Lower lobe of right lung (tissue), 2 donors: ENCODE measurements around the gene MYO5B. TPM values are rescaled to one million over a fixed set of nuclear protein-coding genes. Genes with fewer than 3 reads are reported as not detected.

Experiments used
- ATAC-seq, 2 donors: fragments of 200-7000 bp; cut with Tn5 transposase; one replicate each; pipeline ENCODE4 v1.9.1; 2020 to 2022; ENCODE audit warnings: mild to moderate bottlenecking in 2 of 2, moderate library complexity in 2 of 2
- DNase-seq: peaks from one replicate; pipeline ENCODE4 v3.0.0-alpha.2; 2020
- H3K27ac ChIP-seq: fragments of 200-600 bp; one replicate; pipeline ENCODE4 v1.8.0; 2022
- H3K27me3 ChIP-seq: fragments of 200-600 bp; one replicate; pipeline ENCODE4 v1.8.0; 2022; ENCODE audit warnings: low read depth
- H3K36me3 ChIP-seq: fragments of 200-600 bp; one replicate; pipeline ENCODE4 v1.8.0; 2022; ENCODE audit warnings: mild to moderate bottlenecking
- H3K4me1 ChIP-seq: fragments of 200-600 bp; one replicate; pipeline ENCODE4 v1.8.0; 2022
- H3K4me3 ChIP-seq: fragments of 200-600 bp; one replicate; pipeline ENCODE4 v1.8.0; 2022; ENCODE audit warnings: mild to moderate bottlenecking
- H3K9me3 ChIP-seq: fragments of 200-600 bp; one replicate; pipeline ENCODE4 v1.8.0; 2022
- intact Hi-C: fragments of 100-400 bp; cut with DNase I; formaldehyde crosslinking; loops from one replicate; pipeline ENCODE4 v1.11.0; 2022
- total RNA-seq: library from RNA; stranded (reverse); fragmentation: NEBNext Ultra II Directional; extraction: Animal tissue kit (Norgen Biotek cat#: 25700); gene quantifications from one replicate; pipeline ENCODE4 v1.2.1, GENCODE V29; 2021
- TF ChIP-seq, protein P1 (sequence below): fragments of 200-600 bp; IDR thresholded peaks from one replicate; pipeline ENCODE4 v1.8.0; 2022; ENCODE audit warnings: antibody characterized with exemption, mild to moderate bottlenecking
- donor health status: DM: no; HTN: yes; CAD: no; lungs with severe emphysema.

MYO5B gene
- total RNA-seq, 1 donor from 2014 or later, result 23.3 TPM

DNA sequence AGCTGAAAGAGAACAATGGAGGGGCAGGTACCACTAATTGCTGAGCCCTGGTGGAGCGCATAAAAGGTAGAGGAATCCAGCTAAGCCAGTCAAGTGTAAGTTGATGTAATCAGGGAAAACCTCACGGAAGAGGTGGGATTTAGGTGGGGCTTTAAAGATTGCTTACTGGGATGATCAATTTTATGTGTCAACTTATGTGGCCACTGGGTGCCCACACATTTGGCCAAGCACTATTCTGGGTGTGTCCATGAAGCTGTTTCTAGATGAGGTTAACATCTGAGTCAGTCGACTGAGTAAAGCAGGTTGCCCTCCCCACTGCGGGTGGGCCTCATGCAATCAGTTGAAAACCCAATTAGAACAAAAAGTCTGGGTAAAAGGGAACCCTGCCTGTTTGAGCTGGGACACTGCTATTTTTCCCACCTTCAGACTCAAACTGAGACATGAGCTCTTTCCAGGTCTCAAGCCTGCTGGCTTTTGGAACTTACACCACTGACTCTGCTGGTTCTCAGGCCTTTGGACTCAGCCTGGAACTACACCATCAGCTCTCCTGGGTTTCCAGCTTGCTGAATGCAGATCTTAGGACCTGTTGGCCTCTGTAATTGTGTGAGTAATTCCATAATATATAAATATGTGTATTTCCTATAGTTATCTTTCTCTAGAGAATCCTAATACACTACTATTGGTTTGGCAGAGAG is 67.3 kb downstream of the MYO5B start:
- ATAC-seq, result no peak
- DNase-seq, result no peak
- no peak overlapping the region for H3K4me3 ChIP-seq
- no peaks in the 10 kb centered on the region for H3K4me1 ChIP-seq
- no peaks in the 10 kb centered on the region for H3K9me3 ChIP-seq
- no peak overlapping the region for H3K27ac ChIP-seq
- intact Hi-C loops, result no loop called here
- no peaks in the 10 kb centered on the region for H3K36me3 ChIP-seq
- H3K27me3 ChIP-seq, result no peaks in the 10 kb centered on the region
- TF ChIP-seq, protein P1, sequence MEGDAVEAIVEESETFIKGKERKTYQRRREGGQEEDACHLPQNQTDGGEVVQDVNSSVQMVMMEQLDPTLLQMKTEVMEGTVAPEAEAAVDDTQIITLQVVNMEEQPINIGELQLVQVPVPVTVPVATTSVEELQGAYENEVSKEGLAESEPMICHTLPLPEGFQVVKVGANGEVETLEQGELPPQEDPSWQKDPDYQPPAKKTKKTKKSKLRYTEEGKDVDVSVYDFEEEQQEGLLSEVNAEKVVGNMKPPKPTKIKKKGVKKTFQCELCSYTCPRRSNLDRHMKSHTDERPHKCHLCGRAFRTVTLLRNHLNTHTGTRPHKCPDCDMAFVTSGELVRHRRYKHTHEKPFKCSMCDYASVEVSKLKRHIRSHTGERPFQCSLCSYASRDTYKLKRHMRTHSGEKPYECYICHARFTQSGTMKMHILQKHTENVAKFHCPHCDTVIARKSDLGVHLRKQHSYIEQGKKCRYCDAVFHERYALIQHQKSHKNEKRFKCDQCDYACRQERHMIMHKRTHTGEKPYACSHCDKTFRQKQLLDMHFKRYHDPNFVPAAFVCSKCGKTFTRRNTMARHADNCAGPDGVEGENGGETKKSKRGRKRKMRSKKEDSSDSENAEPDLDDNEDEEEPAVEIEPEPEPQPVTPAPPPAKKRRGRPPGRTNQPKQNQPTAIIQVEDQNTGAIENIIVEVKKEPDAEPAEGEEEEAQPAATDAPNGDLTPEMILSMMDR, result no peak

DNA sequence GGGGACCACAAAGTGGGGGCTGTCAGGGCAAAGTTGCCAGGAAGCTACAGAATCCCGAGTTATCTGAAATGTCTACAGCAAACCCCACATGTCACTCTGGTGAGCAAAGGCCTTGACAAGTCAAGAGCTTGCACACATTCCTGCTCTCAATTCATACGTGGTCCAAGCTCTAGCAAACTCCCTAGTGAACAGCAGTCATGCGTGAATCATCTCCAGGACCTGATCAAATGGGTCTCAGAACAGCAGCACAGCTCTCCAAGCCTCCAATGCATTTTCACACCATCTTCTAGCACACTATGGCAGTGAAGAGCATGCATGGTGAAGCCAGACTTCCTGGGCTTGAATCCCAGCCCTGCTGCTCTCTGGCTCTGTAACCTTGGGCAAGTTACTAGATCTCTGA is 68.5 kb downstream of the MYO5B start:
- no peaks in the 10 kb centered on the region for H3K36me3 ChIP-seq
- no peak overlapping the region for H3K4me3 ChIP-seq
- intact Hi-C loops, result no loop called here
- H3K9me3 ChIP-seq, result no peaks in the 10 kb centered on the region
- no peaks in the 10 kb centered on the region for H3K4me1 ChIP-seq
- no peak overlapping the region for H3K27ac ChIP-seq
- TF ChIP-seq, protein P1, result no peak
- DNase-seq, result no peak
- no peak for ATAC-seq
- H3K27me3 ChIP-seq, result no peaks in the 10 kb centered on the region

DNA sequence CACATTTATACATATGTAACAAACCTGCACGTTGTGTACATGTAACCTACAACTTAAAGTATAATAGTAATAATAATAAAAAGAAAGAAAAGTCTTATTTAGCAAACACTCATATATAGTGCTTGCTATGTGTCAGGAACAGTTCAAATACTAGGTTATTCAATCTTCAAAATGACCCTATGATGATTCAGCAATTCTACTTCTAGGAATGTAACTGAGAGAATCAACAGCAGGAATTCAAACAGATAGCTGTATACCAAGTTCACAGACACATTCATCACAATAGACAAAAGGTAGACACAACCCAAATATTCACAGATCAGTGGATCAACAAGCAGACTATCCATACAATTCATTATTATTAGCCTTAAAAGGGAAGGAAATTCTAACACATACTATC is 69.5 kb downstream of the MYO5B start:
- Histone ChIP-seq H3K27me3 (no peaks in the 10 kb centered on the region), H3K27ac (no peak overlapping the region), H3K36me3 (no peaks in the 10 kb centered on the region), H3K4me1 (no peaks in the 10 kb centered on the region), H3K4me3 (no peak overlapping the region), H3K9me3 (no peaks in the 10 kb centered on the region)
- DNase-seq (no peak), ATAC-seq (no peak)
- intact Hi-C loops, result no loop called here
- TF ChIP-seq, protein P1, result no peak

DNA sequence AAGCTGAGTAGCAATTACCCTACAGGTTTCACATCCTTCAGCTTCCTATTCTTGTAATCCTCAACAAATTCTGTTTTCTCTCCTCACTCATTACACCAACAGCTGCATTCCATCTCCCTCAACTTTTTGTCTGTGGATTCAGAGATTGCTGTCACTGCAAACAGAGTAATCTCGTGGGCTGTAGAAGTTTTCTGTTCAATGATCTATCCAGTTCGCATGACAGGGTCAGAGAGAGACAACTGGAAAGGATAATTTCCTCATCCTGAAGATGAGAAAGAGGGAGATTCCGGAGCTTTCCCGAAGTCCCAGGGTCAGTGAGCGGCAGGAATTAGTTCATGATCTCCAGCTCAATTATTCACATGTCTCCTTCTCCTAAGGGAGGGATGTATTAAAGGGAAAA is 75.7 kb downstream of the MYO5B start:
- TF ChIP-seq, protein P1, result no peak
- no peaks in the 10 kb centered on the region for H3K36me3 ChIP-seq
- peaks cover 7% of the 10 kb centered on the region for H3K4me1 ChIP-seq
- no peaks in the 10 kb centered on the region for H3K9me3 ChIP-seq
- intact Hi-C loops, result no loop called here
- H3K27me3 ChIP-seq, result no peaks in the 10 kb centered on the region
- ATAC-seq (no peak), DNase-seq (no peak)
- no peak overlapping the region for H3K27ac ChIP-seq
- H3K4me3 ChIP-seq, result no peak overlapping the region

DNA sequence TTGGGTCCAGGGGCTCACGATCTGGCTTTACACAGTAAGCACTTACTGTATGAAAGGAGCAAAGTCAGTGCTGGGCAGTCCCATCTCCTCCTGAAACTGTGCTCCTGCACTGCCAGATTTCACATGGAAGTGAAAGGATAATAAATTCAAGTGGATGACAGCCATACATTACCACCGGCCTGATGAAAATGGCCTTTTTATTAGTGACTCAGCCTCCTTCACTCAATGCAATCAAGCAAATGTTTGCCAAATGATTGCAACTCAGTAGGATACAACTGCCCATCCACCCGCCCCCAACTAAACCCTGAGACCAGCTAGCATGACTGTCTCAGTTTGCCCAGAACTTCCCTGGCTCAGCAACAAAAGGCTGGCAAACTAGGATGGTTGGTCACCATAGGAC is 77.1 kb downstream of the MYO5B start:
- Histone ChIP-seq H3K4me3 (no peak overlapping the region), H3K27me3 (no peaks in the 10 kb centered on the region)
- ATAC-seq, result no peak

More for the DNA sequence above, 77.1 kb downstream of the MYO5B start:
- DNase-seq, result no peak
- Histone ChIP-seq H3K9me3 (no peaks in the 10 kb centered on the region), H3K4me1 (peaks cover 7% of the 10 kb centered on the region), H3K27ac (no peak overlapping the region), H3K36me3 (no peaks in the 10 kb centered on the region)
- intact Hi-C loops, result no loop called here
- TF ChIP-seq, protein P1, result no peak
